Astrocyte (in vitro differentiated cells and primary cell): Measurements from ENCODE around the gene SPPL3. TPM values are rescaled to one million over a fixed set of nuclear protein-coding genes. Genes with fewer than 3 reads are reported as not detected.
A peak's percentile ranks its signal among the peaks of the same experiment; 100 is the strongest.
"Not testable (repeated sequence)": the region's sequence is repeated elsewhere in the genome, so short reads cannot be mapped to it uniquely, and the experiment has no call there.

Experiments
- DNase-seq: peaks from one replicate; pipeline ENCODE4 v3.0.0-alpha.2; 2010; ENCODE audit warnings: low read depth
- FAIRE-seq: peaks from 2 replicates; lab custom pipeline; 2011; peaks lifted over from hg19 to GRCh38; lab: Jason Lieb, UNC
- H2AFZ ChIP-seq: 2 replicates; pipeline ENCODE4 v1.6.0; 2012; ENCODE audit warnings: low read depth, low read length, inconsistent platforms
- H3K27ac ChIP-seq: 2 replicates; pipeline ENCODE4 v1.5.1; 2011; ENCODE audit warnings: low read depth, low read length, inconsistent platforms
- H3K27me3 ChIP-seq: 2 replicates; pipeline ENCODE4 v1.6.0; 2011; ENCODE audit warnings: low read length, inconsistent platforms; ENCODE audit not compliant: insufficient read depth
- H3K36me3 ChIP-seq: 2 replicates; pipeline ENCODE4 v1.5.1; 2011; ENCODE audit warnings: low read length, inconsistent platforms; ENCODE audit not compliant: insufficient read depth
- H3K4me1 ChIP-seq: 2 replicates; pipeline ENCODE4 v1.5.1; 2011; ENCODE audit warnings: low read length, inconsistent platforms; ENCODE audit not compliant: insufficient read depth
- H3K4me2 ChIP-seq: 2 replicates; pipeline ENCODE4 v1.6.0; 2012; ENCODE audit warnings: low read length, inconsistent platforms
- H3K4me3 ChIP-seq: 2 replicates; pipeline ENCODE4 v1.5.1; 2011; ENCODE audit warnings: low read depth, mild to moderate bottlenecking, low read length, inconsistent platforms; ENCODE audit not compliant: insufficient read depth
- H3K79me2 ChIP-seq: 2 replicates; pipeline ENCODE4 v1.6.0; 2012; ENCODE audit warnings: mild to moderate bottlenecking, low read length, inconsistent platforms; ENCODE audit not compliant: insufficient read depth
- H3K9ac ChIP-seq: 2 replicates; pipeline ENCODE4 v1.6.0; 2012; ENCODE audit warnings: mild to moderate bottlenecking, low read length, inconsistent platforms
- H3K9me3 ChIP-seq: 2 replicates; pipeline ENCODE4 v1.5.1; 2012; ENCODE audit warnings: low read depth, mild to moderate bottlenecking, low read length, inconsistent platforms; ENCODE audit not compliant: insufficient read depth
- H4K20me1 ChIP-seq: 2 replicates; pipeline ENCODE4 v1.6.0; 2012; ENCODE audit warnings: low read length, inconsistent platforms; ENCODE audit not compliant: insufficient read depth
- H3K27ac Mint-ChIP-seq: one replicate; pipeline ENCODE4 v1.8.0; 2021; ENCODE audit warnings: mild to moderate bottlenecking, mixed read lengths; ENCODE audit not compliant: unreplicated experiment
- H3K27me3 Mint-ChIP-seq: one replicate; pipeline ENCODE4 v1.8.0; 2021; ENCODE audit warnings: low read depth, mixed read lengths; ENCODE audit not compliant: unreplicated experiment
- H3K36me3 Mint-ChIP-seq: one replicate; pipeline ENCODE4 v1.8.0; 2021; ENCODE audit warnings: low read depth, mixed read lengths; ENCODE audit not compliant: unreplicated experiment
- H3K4me1 Mint-ChIP-seq: one replicate; pipeline ENCODE4 v1.8.0; 2021; ENCODE audit warnings: low read depth, mixed read lengths; ENCODE audit not compliant: unreplicated experiment
- H3K4me3 Mint-ChIP-seq: one replicate; pipeline ENCODE4 v1.8.0; 2021; ENCODE audit warnings: mild to moderate bottlenecking, moderate library complexity, mixed read lengths; ENCODE audit not compliant: unreplicated experiment
- H3K9me3 Mint-ChIP-seq: one replicate; pipeline ENCODE4 v1.8.0; 2021; ENCODE audit warnings: mild to moderate bottlenecking, mixed read lengths; ENCODE audit not compliant: unreplicated experiment
- EZH2 ChIP-seq: IDR thresholded peaks from 2 replicates; pipeline ENCODE4 v1.6.1; 2012; ENCODE audit warnings: mild to moderate bottlenecking, low read length, inconsistent platforms; ENCODE audit not compliant: insufficient read depth
- total RNA-seq: library from RNA; stranded (reverse); gene quantifications from 2 replicates; pipeline ENCODE4 v1.2.1, GENCODE V29; 2021
- TF ChIP-seq, protein P1 (sequence below): IDR thresholded peaks from 2 replicates; pipeline ENCODE4 v1.5.1; 2011; ENCODE audit warnings: low read depth, mild to moderate bottlenecking, inconsistent platforms, low read length, moderate library complexity; ENCODE audit not compliant: insufficient read depth

SPPL3 gene
- total RNA-seq, 1 donor from 2014 or later = 48.3 TPM

DNA sequence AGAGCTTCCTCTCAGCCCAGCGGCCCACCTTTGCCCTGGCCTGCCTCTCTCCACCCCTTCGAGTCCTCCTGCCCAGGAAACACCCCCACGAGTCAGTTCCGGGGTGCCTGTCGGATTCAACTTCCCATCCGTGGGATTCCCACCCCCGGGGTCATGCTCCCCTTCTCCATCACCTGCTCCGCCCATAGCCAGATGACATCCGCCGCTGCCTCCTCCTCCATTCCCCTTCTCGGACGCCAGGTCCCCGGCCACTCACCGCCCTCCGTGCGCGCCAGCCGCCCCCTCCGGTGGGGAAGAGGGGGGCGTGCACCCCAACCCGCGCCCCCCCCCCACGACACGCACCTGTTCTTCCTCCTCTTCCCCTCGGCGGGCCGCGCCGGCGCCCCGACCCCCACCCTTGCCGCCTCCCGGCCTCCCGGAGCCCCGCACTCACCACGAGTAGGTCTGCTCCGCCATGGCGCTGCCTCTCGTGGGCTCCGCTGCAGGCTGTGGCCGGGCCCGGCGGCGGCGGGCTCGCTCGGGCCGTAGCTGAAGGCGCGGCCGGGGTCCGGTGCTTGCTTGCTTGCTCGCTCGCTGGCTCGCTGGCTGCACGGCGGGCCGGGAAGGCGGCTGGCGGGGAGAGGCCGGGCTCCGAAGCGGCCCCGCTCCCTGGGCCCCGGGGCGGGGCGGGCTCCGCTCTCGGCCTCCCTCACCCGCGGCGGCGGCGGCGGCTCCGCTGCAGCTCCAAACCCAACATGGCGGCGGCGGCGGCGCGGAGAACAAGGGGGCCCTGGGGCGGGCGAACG lies 554 bp downstream of the SPPL3 start:
- Mint-ChIP-seq H3K9me3 (no peaks in the 10 kb centered on the region), H3K36me3 (no peaks in the 10 kb centered on the region), H3K27ac (peak overlapping the region; percentile 88), H3K4me3 (peak overlapping the region; percentile 100), H3K4me1 (peaks cover 19% of the 10 kb centered on the region), H3K27me3 (no peaks in the 10 kb centered on the region)
- Histone ChIP-seq H3K79me2 (peaks cover 51% of the 10 kb centered on the region), H4K20me1 (peaks cover 31% of the 10 kb centered on the region), H3K4me3 (peak overlapping the region; percentile 70), H3K27me3 (no peaks in the 10 kb centered on the region), H3K9ac (peak overlapping the region; percentile 71), H3K27ac (peak overlapping the region; percentile 42), H3K9me3 (no peaks in the 10 kb centered on the region), H2AFZ (peak overlapping the region; percentile 56), H3K4me1 (peaks cover 14% of the 10 kb centered on the region), H3K36me3 (no peaks in the 10 kb centered on the region), H3K4me2 (peak overlapping the region; percentile 88)
- DNase-seq (no peak), FAIRE-seq (no peak)
- TF ChIP-seq, protein P1, sequence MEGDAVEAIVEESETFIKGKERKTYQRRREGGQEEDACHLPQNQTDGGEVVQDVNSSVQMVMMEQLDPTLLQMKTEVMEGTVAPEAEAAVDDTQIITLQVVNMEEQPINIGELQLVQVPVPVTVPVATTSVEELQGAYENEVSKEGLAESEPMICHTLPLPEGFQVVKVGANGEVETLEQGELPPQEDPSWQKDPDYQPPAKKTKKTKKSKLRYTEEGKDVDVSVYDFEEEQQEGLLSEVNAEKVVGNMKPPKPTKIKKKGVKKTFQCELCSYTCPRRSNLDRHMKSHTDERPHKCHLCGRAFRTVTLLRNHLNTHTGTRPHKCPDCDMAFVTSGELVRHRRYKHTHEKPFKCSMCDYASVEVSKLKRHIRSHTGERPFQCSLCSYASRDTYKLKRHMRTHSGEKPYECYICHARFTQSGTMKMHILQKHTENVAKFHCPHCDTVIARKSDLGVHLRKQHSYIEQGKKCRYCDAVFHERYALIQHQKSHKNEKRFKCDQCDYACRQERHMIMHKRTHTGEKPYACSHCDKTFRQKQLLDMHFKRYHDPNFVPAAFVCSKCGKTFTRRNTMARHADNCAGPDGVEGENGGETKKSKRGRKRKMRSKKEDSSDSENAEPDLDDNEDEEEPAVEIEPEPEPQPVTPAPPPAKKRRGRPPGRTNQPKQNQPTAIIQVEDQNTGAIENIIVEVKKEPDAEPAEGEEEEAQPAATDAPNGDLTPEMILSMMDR = no peak
- TF ChIP-seq EZH2 = no peak

DNA sequence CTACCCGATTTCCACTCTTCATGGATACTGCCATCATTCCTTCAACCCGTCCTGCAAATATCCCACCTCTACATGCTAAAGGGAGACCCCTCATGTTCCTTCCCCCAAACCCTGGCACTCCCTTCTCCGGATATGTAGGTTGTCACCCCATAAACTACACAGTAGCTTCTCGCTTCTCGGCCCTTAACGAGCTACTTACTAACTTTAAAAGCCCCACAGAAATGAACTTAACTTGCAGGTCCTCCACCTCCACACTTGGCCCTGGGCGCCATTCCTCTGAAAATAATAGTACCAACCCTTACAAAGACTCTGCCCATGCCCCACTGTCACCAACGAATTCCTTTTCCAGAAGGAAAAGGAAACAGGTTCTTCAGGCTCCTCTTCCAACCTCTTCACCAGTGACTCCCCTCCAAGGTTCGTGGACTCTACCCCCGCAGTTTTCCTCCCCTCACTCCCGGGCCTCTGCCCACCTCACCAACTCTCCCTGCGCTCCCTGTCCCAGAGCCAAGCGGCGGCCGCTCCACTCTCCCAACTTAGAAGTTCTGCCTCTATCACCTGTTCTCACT lies 1.2 kb downstream of the SPPL3 start:
- Histone ChIP-seq H3K79me2 (peaks cover 57% of the 10 kb centered on the region), H3K27me3 (no peaks in the 10 kb centered on the region), H3K4me1 (peaks cover 14% of the 10 kb centered on the region), H3K9ac (peak overlapping the region; percentile 71), H2AFZ (no peak overlapping the region), H3K36me3 (no peaks in the 10 kb centered on the region), H3K4me2 (peak overlapping the region; percentile 88), H3K9me3 (no peaks in the 10 kb centered on the region), H3K4me3 (peak overlapping the region; percentile 70), H4K20me1 (peaks cover 36% of the 10 kb centered on the region), H3K27ac (no peak overlapping the region)
- peak overlapping the region; percentile 88 for H3K27ac Mint-ChIP-seq
- FAIRE-seq (no peak), DNase-seq (no peak)
- no peaks in the 10 kb centered on the region for H3K27me3 Mint-ChIP-seq
- H3K4me1 Mint-ChIP-seq = peaks cover 19% of the 10 kb centered on the region
- peak overlapping the region; percentile 100 for H3K4me3 Mint-ChIP-seq
- no peaks in the 10 kb centered on the region for H3K36me3 Mint-ChIP-seq
- no peaks in the 10 kb centered on the region for H3K9me3 Mint-ChIP-seq
- no peak for TF ChIP-seq EZH2

DNA sequence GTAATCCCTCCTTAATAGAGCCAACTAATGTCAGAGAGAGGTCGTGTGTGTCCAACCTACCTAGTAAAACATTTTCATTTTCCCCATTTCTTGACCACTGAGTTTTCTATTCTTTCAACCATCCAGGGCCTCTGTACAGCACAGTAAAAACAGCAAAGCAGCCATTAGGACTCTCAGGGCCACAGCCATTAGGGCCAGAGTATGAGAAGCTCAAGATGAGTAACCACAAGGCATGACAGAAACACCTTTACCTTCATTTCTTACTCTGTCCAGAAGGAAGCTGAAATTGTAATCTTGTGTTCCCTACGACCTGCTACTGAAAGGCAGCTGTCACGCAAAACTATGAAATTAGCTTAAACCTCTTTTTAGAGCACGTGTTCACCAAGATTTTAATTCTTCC lies 2.3 kb downstream of the SPPL3 start:
- no peak for DNase-seq
- peaks cover 67% of the 10 kb centered on the region for H3K79me2 ChIP-seq
- peaks cover 40% of the 10 kb centered on the region for H4K20me1 ChIP-seq
- H3K9ac ChIP-seq = no peak overlapping the region
- H3K9me3 ChIP-seq = no peaks in the 10 kb centered on the region
- no peak overlapping the region for H2AFZ ChIP-seq
- Mint-ChIP-seq H3K9me3 (no peaks in the 10 kb centered on the region), H3K36me3 (no peaks in the 10 kb centered on the region), H3K27me3 (no peaks in the 10 kb centered on the region), H3K4me3 (peak overlapping the region; percentile 100), H3K4me1 (peaks cover 15% of the 10 kb centered on the region), H3K27ac (no peak overlapping the region)
- H3K4me3 ChIP-seq = no peak overlapping the region
- peaks cover 7% of the 10 kb centered on the region for H3K4me1 ChIP-seq
- TF ChIP-seq, protein P1 = no peak
- TF ChIP-seq EZH2 = no peak
- H3K27ac ChIP-seq = no peak overlapping the region
- no peaks in the 10 kb centered on the region for H3K36me3 ChIP-seq
- H3K27me3 ChIP-seq = no peaks in the 10 kb centered on the region
- peak overlapping the region; percentile 4 for H3K4me2 ChIP-seq
- FAIRE-seq = no peak

DNA sequence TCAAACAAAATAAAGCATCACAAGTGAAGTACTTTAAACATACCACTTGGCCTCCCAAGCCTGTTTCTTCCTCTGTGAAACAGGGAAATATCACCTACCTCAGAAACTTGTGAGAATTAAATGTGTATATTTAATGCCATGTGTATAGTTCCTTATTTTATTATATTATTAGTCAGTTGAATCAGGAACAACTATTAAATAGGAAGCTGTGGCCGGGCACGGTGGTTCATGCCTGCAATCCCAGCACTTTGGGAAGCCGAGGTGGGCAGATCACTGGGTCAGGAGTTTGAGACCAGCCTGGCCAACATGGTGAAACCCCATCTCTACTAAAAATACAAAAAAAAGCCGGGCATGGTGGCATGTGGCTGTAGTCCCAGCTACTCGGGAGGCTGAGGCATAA lies 3.1 kb downstream of the SPPL3 start:
- H3K4me1 Mint-ChIP-seq = peaks cover 15% of the 10 kb centered on the region
- H3K9me3 ChIP-seq, DNase-seq, H3K4me2 ChIP-seq, H3K4me3 Mint-ChIP-seq, H3K4me1 ChIP-seq, H3K27me3 ChIP-seq, H2AFZ ChIP-seq, FAIRE-seq, H3K9ac ChIP-seq, H3K27ac ChIP-seq, H3K4me3 ChIP-seq, H3K36me3 Mint-ChIP-seq, H3K27me3 Mint-ChIP-seq, H3K36me3 ChIP-seq, H3K27ac Mint-ChIP-seq, H3K9me3 Mint-ChIP-seq: not testable (repeated sequence)
- H4K20me1 ChIP-seq = peaks cover 46% of the 10 kb centered on the region
- H3K79me2 ChIP-seq = peaks cover 74% of the 10 kb centered on the region
